Fibroblast of pulmonary artery (primary cell): ENCODE data around the gene DCT.

Source experiments
- DNase-seq: peaks from one replicate; pipeline ENCODE4 v3.0.0-alpha.2; 2010; ENCODE audit warnings: low read depth
- H3K4me3 ChIP-seq: replicated peaks from 2 replicates; pipeline ENCODE4 v1.5.1; 2011; ENCODE audit warnings: low read depth, mild to moderate bottlenecking, control low read depth, low read length, moderate library complexity
- TF ChIP-seq, protein P1 (sequence below): IDR thresholded peaks from 2 replicates; pipeline ENCODE4 v1.5.1; 2011; ENCODE audit warnings: mild to moderate bottlenecking, control low read depth, low read length, inconsistent platforms; ENCODE audit errors: missing control alignments

The DCT gene

DNA sequence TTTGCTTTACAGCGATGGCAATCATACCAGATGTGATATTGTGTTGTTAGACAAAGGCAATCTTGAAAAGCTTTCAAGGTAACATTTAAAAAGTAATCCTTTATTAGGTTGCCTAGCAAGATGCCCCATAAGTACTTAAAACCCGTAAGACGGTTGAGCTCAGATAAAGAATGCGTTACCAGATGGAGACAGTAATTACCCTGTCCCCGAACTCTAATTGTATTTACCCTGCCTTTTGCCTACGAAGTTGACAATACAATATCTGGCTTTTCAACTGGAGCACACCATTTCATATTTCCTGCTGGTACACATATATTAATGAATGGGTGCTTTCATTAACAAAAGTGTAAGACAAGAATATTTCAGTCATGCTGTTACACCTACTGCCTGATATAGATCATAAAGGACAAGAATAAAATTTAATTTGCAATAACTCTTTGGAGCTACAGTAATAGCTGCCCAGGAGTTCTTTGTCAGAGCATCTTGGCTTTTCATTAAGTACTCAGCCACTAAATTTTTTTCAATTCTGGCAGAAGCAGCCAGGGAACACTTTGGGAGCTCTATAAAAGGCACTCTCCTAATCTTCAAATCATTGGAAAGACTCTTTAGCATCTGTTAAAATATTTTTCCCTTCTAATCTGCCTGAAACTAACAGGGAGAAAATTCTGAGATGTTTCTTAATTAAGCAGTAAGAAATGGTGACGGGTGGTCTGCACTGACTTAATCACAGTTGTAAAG lies 63.8 kb downstream of the DCT start:
- TF ChIP-seq, protein P1, sequence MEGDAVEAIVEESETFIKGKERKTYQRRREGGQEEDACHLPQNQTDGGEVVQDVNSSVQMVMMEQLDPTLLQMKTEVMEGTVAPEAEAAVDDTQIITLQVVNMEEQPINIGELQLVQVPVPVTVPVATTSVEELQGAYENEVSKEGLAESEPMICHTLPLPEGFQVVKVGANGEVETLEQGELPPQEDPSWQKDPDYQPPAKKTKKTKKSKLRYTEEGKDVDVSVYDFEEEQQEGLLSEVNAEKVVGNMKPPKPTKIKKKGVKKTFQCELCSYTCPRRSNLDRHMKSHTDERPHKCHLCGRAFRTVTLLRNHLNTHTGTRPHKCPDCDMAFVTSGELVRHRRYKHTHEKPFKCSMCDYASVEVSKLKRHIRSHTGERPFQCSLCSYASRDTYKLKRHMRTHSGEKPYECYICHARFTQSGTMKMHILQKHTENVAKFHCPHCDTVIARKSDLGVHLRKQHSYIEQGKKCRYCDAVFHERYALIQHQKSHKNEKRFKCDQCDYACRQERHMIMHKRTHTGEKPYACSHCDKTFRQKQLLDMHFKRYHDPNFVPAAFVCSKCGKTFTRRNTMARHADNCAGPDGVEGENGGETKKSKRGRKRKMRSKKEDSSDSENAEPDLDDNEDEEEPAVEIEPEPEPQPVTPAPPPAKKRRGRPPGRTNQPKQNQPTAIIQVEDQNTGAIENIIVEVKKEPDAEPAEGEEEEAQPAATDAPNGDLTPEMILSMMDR = no peak
- DNase-seq = no peak
- no peak overlapping the region for H3K4me3 ChIP-seq

DNA sequence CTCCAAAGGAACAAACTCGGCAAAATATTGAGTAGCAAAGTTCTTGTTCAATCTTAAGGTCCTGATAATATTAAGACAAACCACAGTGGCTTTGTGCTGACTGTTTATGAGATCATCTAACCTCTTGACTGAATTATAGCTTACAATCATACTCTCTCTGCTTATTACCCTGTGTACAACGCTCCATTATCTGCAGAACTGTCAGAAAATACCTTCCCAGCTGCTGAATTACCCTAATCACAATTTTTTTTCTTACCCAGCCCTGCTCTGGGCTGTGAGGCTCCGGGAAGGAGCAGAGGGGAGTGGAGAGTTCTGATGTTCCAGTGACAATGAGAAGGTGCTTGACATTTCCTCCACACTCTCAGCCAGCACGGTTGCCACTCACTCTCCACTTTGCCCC lies 64.8 kb downstream of the DCT start:
- DNase-seq = no peak
- no peak overlapping the region for H3K4me3 ChIP-seq
- TF ChIP-seq, protein P1 = no peak

DNA sequence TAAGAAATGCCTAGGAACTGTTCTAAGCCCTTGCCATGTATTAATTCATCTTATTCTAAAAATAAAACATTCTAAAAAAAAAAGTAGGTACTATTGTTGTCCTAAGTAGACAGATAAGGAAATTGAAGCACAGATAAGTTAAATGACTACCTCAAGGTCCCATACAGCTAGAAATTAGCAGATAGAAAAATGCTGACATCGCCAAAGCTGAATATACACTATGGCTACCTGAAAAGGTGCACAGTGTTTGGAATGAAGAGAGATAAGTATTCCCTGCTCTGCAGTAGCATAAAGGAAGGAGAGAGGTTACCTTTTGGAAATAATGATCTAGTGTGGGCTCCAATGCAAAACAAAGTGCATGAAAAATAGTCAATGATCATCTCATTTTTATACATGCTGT lies 65.3 kb downstream of the DCT start:
- no peak for DNase-seq
- H3K4me3 ChIP-seq = no peak overlapping the region
- TF ChIP-seq, protein P1 = no peak

DNA sequence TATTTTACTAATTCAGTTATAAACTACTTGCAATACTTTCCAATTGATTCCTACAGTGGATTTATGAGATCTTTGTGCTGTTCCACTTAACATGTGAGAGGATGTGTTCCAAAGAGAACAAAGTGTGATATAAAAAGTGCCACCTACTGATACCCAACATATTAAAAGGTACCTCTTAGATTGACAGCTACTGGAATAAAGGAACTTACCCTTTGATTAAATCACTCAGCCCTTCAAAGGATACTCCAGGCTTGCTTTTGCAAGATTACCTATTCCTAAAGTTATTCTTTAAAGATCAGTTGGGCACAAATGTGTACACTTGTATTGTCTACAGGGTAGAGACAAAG lies 65.9 kb downstream of the DCT start:
- TF ChIP-seq, protein P1 = no peak
- DNase-seq = no peak
- no peak overlapping the region for H3K4me3 ChIP-seq

DNA sequence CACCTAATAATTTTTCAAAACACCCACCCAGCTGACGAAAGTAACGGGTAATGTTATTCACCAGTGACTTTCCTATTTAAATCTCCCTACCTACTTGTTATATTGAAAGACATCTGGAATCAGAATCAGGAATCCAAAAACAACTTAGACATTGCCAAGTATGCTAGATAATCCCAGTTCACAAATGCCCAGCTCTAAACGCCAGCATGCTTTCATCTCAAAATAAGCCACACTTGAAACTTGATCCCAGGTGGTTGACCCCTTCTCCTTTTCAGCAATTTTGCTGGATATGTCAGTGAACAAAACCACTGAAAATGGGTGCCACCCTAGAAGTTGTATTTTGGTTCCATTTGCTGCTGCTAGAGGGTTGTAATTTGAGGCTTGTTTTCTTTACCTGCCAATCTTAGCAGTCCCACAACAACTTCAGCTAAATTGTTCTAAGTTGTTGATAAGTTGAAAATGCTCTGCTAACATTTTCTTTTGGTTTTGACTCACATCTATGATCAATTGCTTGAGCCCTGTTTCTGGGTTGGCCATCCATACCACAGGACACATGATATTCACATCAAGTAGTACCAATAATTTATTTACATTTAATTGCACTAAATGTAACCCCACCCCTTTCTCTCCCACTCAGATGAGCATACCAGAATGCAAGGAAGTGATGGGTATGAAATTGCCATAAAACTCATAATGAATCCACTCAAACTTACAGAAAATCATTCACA lies 66.4 kb downstream of the DCT start:
- DNase-seq = no peak
- TF ChIP-seq, protein P1 = no peak
- no peak overlapping the region for H3K4me3 ChIP-seq

DNA sequence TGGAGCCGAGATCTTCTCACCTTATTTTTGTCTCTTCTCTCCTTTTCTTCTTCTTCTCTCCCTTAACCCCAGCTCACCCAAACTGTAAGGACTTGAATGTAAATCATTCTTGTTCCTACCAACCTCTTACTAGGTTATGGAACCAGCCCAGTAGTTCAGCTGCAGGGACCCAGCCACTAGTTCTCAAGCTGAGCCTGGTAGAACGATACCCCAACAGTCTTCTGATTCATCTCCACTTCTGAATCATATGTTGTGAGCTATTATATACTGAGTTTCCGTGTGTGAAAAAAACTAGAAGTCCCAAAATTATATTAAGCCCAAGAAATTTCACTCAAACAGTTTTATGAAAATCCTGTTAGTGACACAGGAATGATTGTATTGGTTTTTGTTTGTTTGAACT lies 67.7 kb downstream of the DCT start:
- TF ChIP-seq, protein P1 = no peak
- no peak for DNase-seq
- no peak overlapping the region for H3K4me3 ChIP-seq
